Activated CD8-positive, alpha-beta memory T cell treated with anti-CD3 and anti-CD28 coated beads, Interleukin-2, amount 50 U/mL, for 48 hours (primary cell): ENCODE results near the gene CRISP2.

Source experiments
- DNase-seq: peaks from one replicate; pipeline ENCODE4 v3.0.0-alpha.2; 2020

CRISP2 gene

GRCh38 chr6:49653438-49653837, 59.9 kb downstream of the CRISP2 start:
- no peak for DNase-seq

- DNase-seq = no peak
These were observed 62.1 kb downstream of the CRISP2 start for GRCh38 chr6:49651239-49651638.

- DNase-seq = no peak
These were observed 63.4 kb downstream of the CRISP2 start for GRCh38 chr6:49649988-49650387.

GRCh38 chr6:49648036-49648435, 65.3 kb downstream of the CRISP2 start:
- DNase-seq = no peak

- DNase-seq = no peak
These were observed 65.9 kb downstream of the CRISP2 start for GRCh38 chr6:49647476-49647875.

- DNase-seq = no peak
These were observed 66.4 kb downstream of the CRISP2 start for GRCh38 chr6:49646942-49647341.

- DNase-seq = no peak
These were observed 67.1 kb downstream of the CRISP2 start for GRCh38 chr6:49646130-49646824.

GRCh38 chr6:49645139-49645538, 68.2 kb downstream of the CRISP2 start:
- no peak for DNase-seq
